ENCODE results near the gene PFKFB4. TPM values are rescaled to one million over a fixed set of nuclear protein-coding genes. Genes with fewer than 3 reads are reported as not detected.

The PFKFB4 gene
- total RNA-seq, 2 experiments from 2014 or later: 0.98 to 2.5 TPM

DNA sequence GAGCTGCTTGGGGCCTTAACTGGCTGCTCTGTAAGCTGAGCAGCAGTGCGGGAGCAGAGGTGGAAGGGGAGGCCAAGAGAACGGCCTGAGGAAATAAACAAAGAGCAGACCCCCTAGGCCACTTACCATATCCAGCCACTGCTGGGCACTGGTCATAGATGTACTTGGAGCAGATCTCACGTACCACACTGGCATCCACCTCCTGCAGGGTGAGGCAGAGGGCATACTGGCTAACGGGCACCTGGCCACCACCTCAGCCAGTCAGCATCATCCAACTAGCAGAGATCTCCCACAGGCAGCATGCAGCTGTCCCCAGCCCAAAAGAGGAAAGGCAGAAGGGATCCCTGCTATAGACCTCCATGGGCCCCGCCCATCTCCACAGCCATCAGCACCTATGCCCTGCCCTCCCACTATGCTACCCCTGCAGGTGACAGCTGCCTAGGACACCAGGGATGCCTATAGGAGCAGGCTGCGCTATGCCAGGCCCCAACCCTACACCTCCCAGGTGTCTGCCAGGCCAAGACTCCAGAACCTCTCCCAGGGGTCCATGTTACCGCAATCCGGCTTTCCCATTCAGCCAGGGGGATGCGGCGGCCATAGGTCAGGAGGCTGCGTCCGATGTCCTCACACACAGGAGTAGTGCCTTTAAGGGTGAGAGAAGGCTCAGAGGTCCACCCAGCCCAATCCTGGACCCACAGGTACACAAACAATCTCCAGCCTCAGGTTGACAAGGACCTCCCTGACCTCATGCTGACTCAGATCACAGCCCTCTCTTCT, 43.1 kb upstream of the PFKFB4 start:
- Histone ChIP-seq H3K27me3 (ENCODE audit: control insufficient read depth in 1 of 2, insufficient read depth in 2 of 2, low read length in 2 of 2) (peaks cover 4 to 9% of the 10 kb centered on the region in 2 experiments), H3K4me3 (ENCODE audit: low read length) (no peak overlapping the region), H3K9me3 (ENCODE audit: control insufficient read depth in 1 of 2, insufficient read depth in 1 of 2, low read length in 2 of 2) (no peaks in the 10 kb centered on the region), H3K27ac (ENCODE audit: low read depth in 1 of 2, low read length in 2 of 2) (no peak overlapping the region), H3K36me3 (ENCODE audit: insufficient read depth, low read length) (peaks cover 64% of the 10 kb centered on the region), H3K4me1 (ENCODE audit: insufficient read depth, low read length) (peaks cover 7% of the 10 kb centered on the region)
- CTCF ChIA-PET: no interaction called here
- no peak for ATAC-seq (ENCODE audit: poor library complexity)
- intact Hi-C loops (cut with DNase I, micrococcal nuclease): no loop called here
- Mint-ChIP-seq H3K9me3 (no peaks in the 10 kb centered on the region), H3K36me3 (ENCODE audit: low read depth) (peaks cover 73% of the 10 kb centered on the region), H3K27me3 (peaks cover 13% of the 10 kb centered on the region), H3K4me1 (ENCODE audit: low read depth) (peaks cover 6% of the 10 kb centered on the region), H3K4me3 (no peak overlapping the region), H3K27ac (no peak overlapping the region)
- DNase-seq: no peak
- TF ChIP-seq CTCF (IDR thresholded peaks at IDR 0.05): no peak
- POLR2A ChIA-PET: no interaction called here

DNA sequence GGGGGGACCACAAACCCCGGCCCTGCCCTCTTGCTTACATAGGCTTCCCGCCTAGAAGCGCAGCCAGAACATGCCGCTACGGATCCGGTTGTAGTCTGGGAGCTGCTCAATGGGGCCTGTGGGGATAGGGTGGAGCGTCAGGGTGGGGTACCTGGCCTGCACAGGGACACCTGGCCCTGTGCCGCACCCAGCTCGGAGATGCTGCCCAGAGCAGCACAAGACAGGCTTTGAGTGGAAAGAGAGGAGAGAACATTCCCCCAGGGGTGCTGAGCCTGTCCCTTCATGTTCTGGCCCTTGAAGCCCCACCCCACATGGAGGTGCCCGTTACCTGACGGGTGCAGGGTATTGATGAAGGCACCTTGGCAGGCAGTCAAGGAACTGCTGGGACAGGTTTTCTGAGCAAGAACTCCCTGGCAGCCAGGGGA, 42.5 kb upstream of the PFKFB4 start:
- no peaks in the 10 kb centered on the region for H3K9me3 Mint-ChIP-seq
- no peak overlapping the region for H3K4me3 ChIP-seq (ENCODE audit: low read length)
- H3K27ac Mint-ChIP-seq: no peak overlapping the region
- peaks cover 6% of the 10 kb centered on the region for H3K4me1 Mint-ChIP-seq (ENCODE audit: low read depth)
- H3K9me3 ChIP-seq (ENCODE audit: control insufficient read depth in 1 of 2, insufficient read depth in 1 of 2, low read length in 2 of 2): peaks cover 0 to 4% of the 10 kb centered on the region in 2 experiments
- ChIA-PET CTCF (no interaction called here), POLR2A (no interaction called here)
- H3K36me3 Mint-ChIP-seq (ENCODE audit: low read depth): peaks cover 67% of the 10 kb centered on the region
- no peak overlapping the region for H3K4me3 Mint-ChIP-seq
- no peak overlapping the region for H3K27ac ChIP-seq (ENCODE audit: low read depth in 1 of 2, low read length in 2 of 2)
- intact Hi-C loops (cut with DNase I, micrococcal nuclease): no loop called here
- DNase-seq: no peak
- peaks cover 18% of the 10 kb centered on the region for H3K27me3 Mint-ChIP-seq
- H3K4me1 ChIP-seq (ENCODE audit: insufficient read depth, low read length): peaks cover 10% of the 10 kb centered on the region
- H3K27me3 ChIP-seq (ENCODE audit: control insufficient read depth in 1 of 2, insufficient read depth in 2 of 2, low read length in 2 of 2): peaks cover 4 to 15% of the 10 kb centered on the region in 2 experiments
- peaks cover 58% of the 10 kb centered on the region for H3K36me3 ChIP-seq (ENCODE audit: insufficient read depth, low read length)
- ATAC-seq (ENCODE audit: poor library complexity): no peak
- TF ChIP-seq CTCF (IDR thresholded peaks at IDR 0.05): no peak

DNA sequence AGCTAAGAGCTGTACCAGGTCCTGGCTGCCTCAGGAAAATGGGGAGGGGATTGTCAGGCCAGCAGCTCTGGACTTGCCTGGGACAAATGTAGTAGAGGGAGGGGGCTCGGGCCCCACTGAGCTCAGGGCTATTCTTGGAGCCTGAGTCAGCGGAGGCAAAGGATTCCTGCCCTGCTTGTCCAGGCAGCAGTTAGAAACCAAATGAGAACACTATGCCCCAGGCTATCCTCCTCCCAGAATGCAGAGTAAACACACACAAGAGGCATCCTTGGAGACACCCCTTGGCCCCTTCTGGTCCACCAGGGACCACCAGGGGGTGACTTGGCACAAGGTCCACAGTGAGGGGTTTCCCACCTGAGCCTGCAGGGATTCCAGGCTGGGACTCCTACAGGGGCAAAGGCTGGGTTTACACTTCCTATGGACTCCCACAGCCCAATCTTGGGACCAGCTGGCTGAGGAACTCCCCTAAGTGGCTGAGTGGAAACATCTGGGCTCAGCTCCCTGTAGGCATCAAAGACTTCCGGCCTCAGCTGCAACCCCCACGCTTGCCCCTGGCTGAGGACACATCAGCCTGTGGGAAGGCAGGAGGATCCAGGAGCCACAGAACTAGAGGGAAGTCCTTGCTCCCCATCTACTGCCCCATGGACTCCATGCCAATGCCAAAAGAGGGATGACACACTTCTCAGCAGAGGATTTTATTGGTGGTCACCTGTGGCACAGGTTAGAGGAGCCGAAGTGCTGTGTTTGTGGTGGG, 41.9 kb upstream of the PFKFB4 start:
- Mint-ChIP-seq H3K27me3 (peaks cover 23% of the 10 kb centered on the region), H3K4me3 (no peak overlapping the region), H3K9me3 (no peaks in the 10 kb centered on the region), H3K4me1 (ENCODE audit: low read depth) (peaks cover 6% of the 10 kb centered on the region), H3K36me3 (ENCODE audit: low read depth) (peaks cover 61% of the 10 kb centered on the region), H3K27ac (no peak overlapping the region)
- no peak for ATAC-seq (ENCODE audit: poor library complexity)
- Histone ChIP-seq H3K9me3 (ENCODE audit: control insufficient read depth in 1 of 2, insufficient read depth in 1 of 2, low read length in 2 of 2) (peaks cover 0 to 4% of the 10 kb centered on the region in 2 experiments), H3K36me3 (ENCODE audit: insufficient read depth, low read length) (peaks cover 52% of the 10 kb centered on the region), H3K4me1 (ENCODE audit: insufficient read depth, low read length) (peaks cover 10% of the 10 kb centered on the region), H3K27me3 (ENCODE audit: control insufficient read depth in 1 of 2, insufficient read depth in 2 of 2, low read length in 2 of 2) (peaks cover 5 to 21% of the 10 kb centered on the region in 2 experiments), H3K27ac (ENCODE audit: low read depth in 1 of 2, low read length in 2 of 2) (no peak overlapping the region), H3K4me3 (ENCODE audit: low read length) (no peak overlapping the region)
- ChIA-PET CTCF (no interaction called here), POLR2A (no interaction called here)
- no peak for TF ChIP-seq CTCF (IDR thresholded peaks at IDR 0.05)
- intact Hi-C loops (cut with DNase I, micrococcal nuclease): no loop called here
- no peak for DNase-seq
